ENCODE measurements around the gene LRRC7.

The LRRC7 gene

GRCh38 chr1:69776555-69776954, 208.8 kb downstream of the LRRC7 start:
- DNase-seq (ENCODE audit: low read depth) = no peak

DNA sequence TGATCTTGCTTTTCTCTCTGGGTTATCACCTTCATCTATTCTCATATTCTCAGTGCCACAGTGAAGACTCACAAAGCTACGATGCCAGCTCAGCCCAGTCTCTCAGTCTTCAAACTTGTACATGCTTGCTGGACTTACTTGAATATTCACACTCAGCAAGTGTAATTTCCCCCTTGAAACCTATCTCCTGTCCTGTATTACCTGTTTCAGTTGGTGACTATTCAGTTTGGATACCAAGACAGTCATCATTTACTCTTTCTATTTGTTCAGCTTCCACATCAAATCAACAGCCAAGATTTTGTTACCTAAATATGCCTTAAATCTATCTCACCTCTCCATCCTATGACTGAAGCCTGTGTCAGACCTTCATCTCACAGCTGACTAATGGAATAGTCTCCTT, 209.7 kb downstream of the LRRC7 start:
- no peak for DNase-seq (ENCODE audit: low read depth)

GRCh38 chr1:69777971-69778370, 210.2 kb downstream of the LRRC7 start:
- no peak for DNase-seq (ENCODE audit: low read depth)

- DNase-seq (ENCODE audit: low read depth) = no peak
Measured at GRCh38 chr1:69787151-69787550, 219.4 kb downstream of the LRRC7 start.

DNA sequence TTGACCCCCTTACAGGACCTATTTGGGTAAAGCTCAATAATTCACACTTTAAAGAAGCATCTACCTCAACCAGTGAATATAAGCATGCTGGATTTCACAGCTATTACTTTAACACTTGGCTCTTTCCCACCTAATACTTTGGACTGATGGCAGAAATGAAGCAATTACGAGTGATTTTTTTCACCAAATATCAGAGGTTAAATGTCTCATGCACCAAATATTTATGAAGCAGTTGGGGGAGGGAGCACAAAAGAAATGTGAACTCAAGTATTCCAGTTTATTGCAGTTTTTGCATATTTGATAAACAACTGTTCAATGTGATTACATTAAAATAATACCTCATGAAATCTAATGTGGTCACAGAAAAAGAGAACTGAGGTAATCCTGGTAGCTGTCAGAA, 223.6 kb downstream of the LRRC7 start:
- DNase-seq (ENCODE audit: low read depth) = no peak

DNA sequence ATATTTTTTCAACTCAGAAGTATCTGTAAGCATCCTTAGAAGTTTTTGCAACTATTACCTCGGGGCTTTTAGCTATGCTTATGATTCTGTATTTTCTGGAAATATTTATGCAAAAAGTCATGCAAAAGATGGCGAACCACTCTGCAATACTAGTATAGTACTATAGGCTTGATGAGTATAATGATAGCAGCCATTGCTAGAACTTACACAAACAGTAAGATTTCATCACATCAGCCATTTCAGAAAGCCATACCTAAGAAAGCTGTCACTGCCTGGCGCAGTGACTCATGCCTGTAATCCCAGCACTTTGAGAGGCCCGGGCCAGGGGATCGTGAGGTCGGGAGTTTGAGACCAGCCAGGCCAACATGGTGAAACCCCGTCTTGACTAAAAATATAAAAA, 227.1 kb downstream of the LRRC7 start:
- no peak for DNase-seq (ENCODE audit: low read depth)

DNA sequence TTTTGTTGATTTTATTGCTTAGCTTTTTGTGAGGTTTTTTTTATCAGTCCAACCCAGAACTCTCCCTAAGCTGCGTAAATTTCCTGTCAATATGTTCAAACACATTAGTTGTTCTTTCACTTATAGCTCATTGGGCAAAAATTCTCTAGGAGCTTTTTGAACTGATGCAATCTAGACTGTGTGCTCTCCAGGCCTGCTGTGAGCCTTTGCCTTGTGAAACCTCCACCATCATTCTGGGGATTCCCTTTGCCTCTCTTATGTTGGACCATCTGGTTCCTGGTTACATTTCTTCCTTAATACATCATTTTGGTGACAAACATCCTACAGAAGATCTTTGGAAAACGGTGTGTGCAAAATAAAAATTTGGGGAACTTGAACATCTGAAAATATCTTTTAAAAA, 247.2 kb downstream of the LRRC7 start:
- DNase-seq (ENCODE audit: low read depth) = no peak

GRCh38 chr1:69824932-69825331, 257.2 kb downstream of the LRRC7 start:
- DNase-seq (ENCODE audit: low read depth) = no peak

- DNase-seq (ENCODE audit: low read depth) = no peak
Measured at GRCh38 chr1:69827732-69828131, 260.0 kb downstream of the LRRC7 start.

GRCh38 chr1:69833536-69833935, 265.8 kb downstream of the LRRC7 start:
- DNase-seq (ENCODE audit: low read depth) = no peak

DNA sequence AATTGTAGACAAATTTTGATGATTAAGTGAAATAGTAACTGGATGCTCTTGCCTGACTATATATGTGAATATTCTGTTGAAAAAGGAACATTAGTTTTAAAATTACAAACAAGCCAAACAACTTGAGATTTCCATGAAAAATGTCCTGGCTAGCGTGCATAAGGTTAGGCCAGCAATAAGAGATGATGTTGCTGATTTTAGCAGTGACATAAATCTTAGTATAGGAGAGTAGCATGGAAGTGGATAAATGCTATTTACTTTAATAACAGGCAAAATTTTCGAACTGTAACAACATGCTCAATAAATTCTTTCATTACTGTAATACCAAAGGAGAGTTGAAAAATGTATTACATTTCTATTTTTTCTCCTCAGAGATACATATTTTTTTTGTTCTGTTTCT, 266.6 kb downstream of the LRRC7 start:
- DNase-seq (ENCODE audit: low read depth) = no peak

DNA sequence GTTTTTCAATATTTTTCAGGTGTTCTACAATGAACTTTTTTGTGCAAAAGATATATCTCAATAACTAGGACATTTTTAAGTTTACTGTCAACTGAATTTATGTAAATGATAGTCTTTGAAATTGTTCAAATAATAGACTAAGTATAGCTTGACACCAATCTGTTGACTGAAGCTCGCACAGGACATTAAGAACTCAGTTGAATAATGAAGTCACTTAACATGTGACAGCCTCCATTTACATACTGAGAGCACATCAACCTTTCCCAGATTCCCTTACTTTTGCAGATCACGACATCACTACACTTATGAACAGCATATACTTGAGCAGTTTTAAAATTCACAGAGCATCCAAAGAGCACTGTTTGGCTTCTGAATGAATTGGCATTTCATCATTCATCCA, 268.2 kb downstream of the LRRC7 start:
- no peak for DNase-seq (ENCODE audit: low read depth)

- DNase-seq (ENCODE audit: low read depth) = no peak
Measured at GRCh38 chr1:69836971-69837636, 269.4 kb downstream of the LRRC7 start.

DNA sequence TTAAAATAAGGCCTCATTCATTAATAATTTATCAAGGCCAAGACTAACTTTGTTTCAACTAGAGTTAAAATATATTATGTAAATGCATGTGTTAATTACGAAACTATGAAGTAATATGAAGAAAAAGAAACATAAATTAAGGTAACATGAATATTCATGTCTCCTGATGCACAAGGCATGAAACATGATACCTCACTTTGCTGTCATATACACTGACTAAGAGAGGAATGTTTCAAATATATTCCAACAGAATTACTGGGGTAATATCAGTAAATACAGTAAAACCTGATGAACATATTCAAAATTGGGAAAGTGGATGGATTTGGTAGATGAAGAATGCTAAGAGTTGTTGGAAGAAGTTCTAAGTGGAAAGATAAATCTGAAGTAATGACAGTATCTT, 274.6 kb downstream of the LRRC7 start:
- DNase-seq (ENCODE audit: low read depth) = no peak

DNA sequence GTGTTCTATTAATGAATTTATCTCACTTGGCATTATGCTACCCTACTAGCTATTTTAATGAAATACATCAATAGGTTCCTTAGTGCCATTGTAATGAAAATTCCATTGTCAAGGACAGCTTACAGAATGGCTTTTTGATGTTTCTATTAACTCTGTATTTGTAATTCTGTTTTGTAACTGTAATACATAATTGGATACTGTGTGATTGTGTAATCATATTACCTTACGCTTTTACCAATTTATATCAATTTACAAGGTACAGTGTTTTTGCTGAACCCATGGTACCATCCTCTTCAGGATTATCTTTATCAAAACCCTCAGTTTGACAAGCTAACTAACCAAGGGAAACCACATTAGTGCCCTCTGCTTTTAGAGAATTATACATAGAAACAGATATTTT, 277.9 kb downstream of the LRRC7 start:
- DNase-seq (ENCODE audit: low read depth) = no peak

DNA sequence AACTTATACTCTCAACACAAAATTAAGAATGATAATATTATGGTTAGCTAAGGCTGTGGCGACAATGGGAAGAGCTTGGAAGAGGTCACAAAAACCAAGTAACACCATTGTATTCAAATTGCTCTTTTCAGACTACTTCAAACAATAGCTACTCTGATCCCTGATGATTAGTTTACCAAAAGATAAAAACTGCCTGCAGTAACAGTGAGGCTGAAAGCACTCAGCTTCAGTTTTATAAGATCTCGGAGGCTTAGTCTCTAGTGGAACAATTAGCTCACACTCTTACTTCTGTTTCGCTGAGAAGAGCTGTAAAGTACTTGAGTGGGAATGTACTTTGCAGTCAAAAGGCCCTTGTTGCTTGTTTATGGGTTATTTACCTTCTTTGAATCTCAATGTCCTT, 278.5 kb downstream of the LRRC7 start:
- DNase-seq (ENCODE audit: low read depth) = no peak

DNA sequence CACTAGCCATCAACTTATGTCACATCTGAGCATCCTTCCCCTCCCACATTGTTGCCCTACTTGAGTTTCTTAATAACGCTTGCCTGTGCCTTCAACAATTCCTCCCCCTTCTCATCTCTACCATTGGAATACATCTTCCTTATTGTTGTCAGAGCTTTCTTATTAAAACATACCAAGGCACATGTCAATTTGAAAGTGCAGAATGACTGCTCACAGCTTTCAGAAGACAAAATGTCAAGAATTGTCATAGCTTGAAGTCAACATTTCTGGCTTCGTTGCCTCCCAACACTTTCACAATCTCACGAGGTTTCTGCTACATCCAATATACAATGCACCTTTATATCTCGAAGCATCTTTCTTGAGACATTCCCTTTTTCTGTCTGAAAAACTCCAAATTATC, 279.9 kb downstream of the LRRC7 start:
- DNase-seq (ENCODE audit: low read depth) = no peak

- no peak for DNase-seq (ENCODE audit: low read depth)
Measured at GRCh38 chr1:69852151-69852550, 284.4 kb downstream of the LRRC7 start.

- no peak for DNase-seq (ENCODE audit: low read depth)
Measured at GRCh38 chr1:69852706-69853105, 285.0 kb downstream of the LRRC7 start.

GRCh38 chr1:69858534-69858933, 290.8 kb downstream of the LRRC7 start:
- DNase-seq (ENCODE audit: low read depth) = no peak

DNA sequence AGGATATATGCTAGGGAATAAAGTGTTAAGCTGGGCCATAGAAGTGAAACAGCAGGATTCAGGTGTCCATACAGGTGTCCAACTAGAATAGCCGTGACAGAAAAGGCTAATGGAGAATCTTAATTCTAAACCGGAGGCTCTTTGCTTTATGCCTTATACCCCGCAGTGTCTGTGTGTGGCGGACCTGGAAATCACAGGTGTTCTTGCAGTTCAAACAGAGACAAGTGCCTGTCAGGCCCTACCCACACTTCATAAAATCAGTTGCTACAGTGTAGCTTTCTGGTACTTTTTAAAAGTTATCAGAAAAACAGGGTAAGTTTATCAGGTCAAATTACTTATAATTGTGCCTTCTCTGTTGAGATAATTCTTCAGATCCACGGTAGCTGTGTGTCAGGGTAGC, 293.9 kb downstream of the LRRC7 start:
- DNase-seq (ENCODE audit: low read depth) = no peak

DNA sequence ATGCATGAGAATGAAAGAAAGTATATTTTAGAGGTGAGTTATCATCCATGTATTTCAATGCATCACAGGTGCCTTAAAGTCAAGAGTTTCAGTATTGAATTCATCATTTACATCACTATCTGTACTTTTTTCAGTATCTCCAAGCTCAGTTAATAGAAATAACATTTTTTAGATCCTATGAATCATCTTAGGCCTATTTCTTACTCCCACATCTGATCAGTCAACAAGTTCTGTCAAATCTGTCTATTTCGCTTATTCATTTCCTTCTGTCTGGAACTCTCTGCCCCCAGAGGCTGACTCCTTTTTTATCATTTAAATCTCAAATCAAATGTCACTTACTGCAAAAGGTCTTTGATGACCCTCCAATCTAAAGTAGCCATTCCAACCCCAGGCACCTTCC, 295.2 kb downstream of the LRRC7 start:
- DNase-seq (ENCODE audit: low read depth) = no peak

DNA sequence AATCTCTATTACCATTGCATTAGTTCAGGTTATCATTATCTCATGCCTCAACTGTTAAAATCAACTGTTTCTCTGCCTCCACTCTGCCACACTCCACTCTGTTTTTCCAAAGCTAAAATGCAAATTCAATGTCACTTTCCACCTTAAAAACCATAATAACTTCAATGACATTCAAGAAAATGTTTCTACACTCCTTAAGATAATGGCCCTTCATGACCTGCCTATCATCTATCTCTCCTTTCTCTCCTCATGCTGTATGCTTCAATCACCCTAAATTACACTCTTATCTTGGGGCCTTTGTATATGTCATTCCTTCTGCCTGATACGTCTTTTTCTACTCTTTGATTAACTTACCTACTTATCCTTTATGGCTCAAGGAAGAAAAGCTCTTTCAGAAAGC, 296.0 kb downstream of the LRRC7 start:
- DNase-seq (ENCODE audit: low read depth) = no peak

GRCh38 chr1:69871412-69871811, 303.7 kb downstream of the LRRC7 start:
- DNase-seq (ENCODE audit: low read depth) = no peak

DNA sequence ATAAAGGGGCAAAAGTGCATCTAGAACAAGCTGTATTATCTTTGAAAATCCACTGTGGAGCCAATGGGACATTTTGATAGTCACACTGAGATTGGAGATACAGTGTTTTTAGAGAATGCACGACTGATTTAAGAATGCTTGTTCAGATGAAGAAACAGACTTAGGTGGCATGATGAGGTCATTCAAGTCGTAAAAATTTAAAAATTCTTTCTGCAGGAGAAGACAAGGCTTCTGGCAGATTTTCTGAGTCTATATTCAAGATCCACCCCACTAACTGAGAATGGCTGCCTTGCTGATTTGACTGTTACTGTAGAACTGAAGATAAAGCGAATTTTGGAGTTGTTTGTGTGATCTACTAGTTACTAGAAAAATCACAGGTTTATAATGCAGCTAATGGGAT, 310.6 kb downstream of the LRRC7 start:
- DNase-seq (ENCODE audit: low read depth) = no peak
